HepG2 (cell line): ENCODE measurements around the gene TIMM17A. TPM values are rescaled to one million over a fixed set of nuclear protein-coding genes. Genes with fewer than 3 reads are reported as not detected.

Experiments used
- ARNT ChIP-seq: fragments of 450-650 bp; IDR thresholded peaks from 2 replicates; pipeline ENCODE4 v1.6.1; 2017
- BRF2 ChIP-seq: sonication (generic); formaldehyde crosslinking; IDR thresholded peaks from 2 replicates; pipeline ENCODE4 v1.8.1; 2022; ENCODE audit warnings: mild to moderate bottlenecking, missing genetic modification reagents
- CBX5 ChIP-seq: sonication (generic); formaldehyde crosslinking; IDR thresholded peaks from 2 replicates; pipeline ENCODE4 v1.4.0; 2020; ENCODE audit warnings: missing genetic modification reagents, borderline replicate concordance
- MXI1 ChIP-seq: IDR thresholded peaks from 3 replicates; pipeline ENCODE4 v1.6.1; 2012; ENCODE audit warnings: low read depth, low read length, inconsistent platforms, borderline replicate concordance
- NONO ChIP-seq, 2 experiments: fragments of 450-650 bp in 1 of 2; sonication (generic) in 1 of 2; formaldehyde crosslinking in 1 of 2; IDR thresholded peaks in 1 of 2; conservative IDR thresholded peaks in 1 of 2; 2 replicates each; pipeline versions ENCODE4 v1.6.1 to v1.8.0; 2017 to 2022; ENCODE audit warnings: mild to moderate bottlenecking in 1 of 2, missing genetic modification reagents in 1 of 2, moderate library complexity in 1 of 2
- NRL ChIP-seq: sonication (generic); formaldehyde crosslinking; IDR thresholded peaks from 2 replicates; pipeline ENCODE4 v1.5.0; 2020; ENCODE audit warnings: missing genetic modification reagents, mild to moderate bottlenecking, moderate library complexity, borderline replicate concordance
- REPIN1 ChIP-seq: sonication (generic); formaldehyde crosslinking; IDR thresholded peaks from 2 replicates; pipeline ENCODE4 v1.8.0; 2022; ENCODE audit warnings: missing genetic modification reagents, low read depth, mild to moderate bottlenecking, borderline replicate concordance
- SOX5 ChIP-seq: IDR thresholded peaks from 2 replicates; pipeline ENCODE4 v1.6.1; 2016; ENCODE audit warnings: borderline replicate concordance
- ZHX2 ChIP-seq, 2 experiments: sonication (generic) in 1 of 2; formaldehyde crosslinking in 1 of 2; IDR thresholded peaks; 2 replicates each; pipeline versions ENCODE4 v1.6.1 to v1.9.0; 2014 to 2022; ENCODE audit warnings: antibody characterized with exemption in 1 of 2, borderline replicate concordance in 1 of 2, inconsistent platforms in 1 of 2, low read depth in 1 of 2, missing genetic modification reagents in 1 of 2
- ZNF280D ChIP-seq: sonication (generic); formaldehyde crosslinking; IDR thresholded peaks from 2 replicates; pipeline ENCODE4 v1.5.1; 2020; ENCODE audit warnings: mild to moderate bottlenecking, missing genetic modification reagents
- ZNF337 ChIP-seq: sonication (generic); formaldehyde crosslinking; IDR thresholded peaks from 2 replicates; pipeline ENCODE4 v1.5.1; 2020; ENCODE audit warnings: missing genetic modification reagents, low read depth, mild to moderate bottlenecking, borderline replicate concordance
- ZNF709 ChIP-seq: sonication (generic); formaldehyde crosslinking; IDR thresholded peaks from 2 replicates; pipeline ENCODE4 v1.5.0; 2020; ENCODE audit warnings: mild to moderate bottlenecking, missing genetic modification reagents
- polyA plus RNA-seq, 8 experiments: library from polyadenylated mRNA; depleted of rRNA in 3 of 8; stranded (reverse) in 7 of 8; unstranded in 1 of 8; fragments of >200 nt; fragmentation: Illumina TruSeq in 4 of 8; extraction: Trizol in 4 of 8; gene quantifications; 2 replicates each; pipeline versions ENCODE4 v1.2.1 to v1.2.3, GENCODE V29; 2011 to 2016; ENCODE audit warnings: low read depth in 4 of 8, missing spikeins in 1 of 8, mixed read lengths in 1 of 8; ENCODE audit not compliant: insufficient read depth in 1 of 8
- total RNA-seq, 5 experiments: library from RNA; depleted of rRNA; stranded (reverse); fragments of >200 nt; fragmentation: Illumina TruSeq; extraction: Trizol; gene quantifications; 2 replicates each; pipeline ENCODE4 v1.2.3, GENCODE V29; 2016; ENCODE audit warnings: low read depth in 1 of 5

Gene TIMM17A
- total and polyA plus RNA-seq, 2 of the 13 experiments (the other 11 are each of a cell fraction or from before 2014, with no cell fraction given), result 50.8 to 97.8 TPM

- TF ChIP-seq ZNF280D (CRISPR knock-in tag) (no peak), ZNF709 (CRISPR knock-in tag) (peak; percentile 79), NRL (peak; percentile 71), MXI1 (peak; percentile 67; the same call in 2 of the 3 replicates), BRF2 (CRISPR knock-in tag) (no peak), SOX5 (CRISPR knock-in tag) (peak; percentile 67), ZNF337 (CRISPR knock-in tag) (peak; percentile 47; the same call in 1 of the 2 replicates), CBX5 (peak; percentile 70; the same call in 1 of the 2 replicates), NONO (IDR thresholded peaks at IDR 0.05) (no peak), NONO (CRISPR knock-in tag; conservative IDR thresholded peaks at IDR 0.05) (peak; percentile 67), REPIN1 (CRISPR knock-in tag) (peak; percentile 60; the same call in 1 of the 2 replicates), ZHX2 (IDR thresholded peaks at IDR 0.05; ENCODE audit: low read depth) (0 out of 2 replicates have a peak, but pooled peaks have one; percentile 22), ZHX2 (CRISPR knock-in tag; IDR thresholded peaks at IDR 0.05; ENCODE audit: borderline replicate concordance) (no peak), ARNT (no peak)
Measured at GRCh38 chr1:202010180-202011015, 55.1 kb downstream of the TIMM17A start, which contains the start of gene ELF3 (continued).
